ENCODE measurements around the gene TECPR2.

DNA sequence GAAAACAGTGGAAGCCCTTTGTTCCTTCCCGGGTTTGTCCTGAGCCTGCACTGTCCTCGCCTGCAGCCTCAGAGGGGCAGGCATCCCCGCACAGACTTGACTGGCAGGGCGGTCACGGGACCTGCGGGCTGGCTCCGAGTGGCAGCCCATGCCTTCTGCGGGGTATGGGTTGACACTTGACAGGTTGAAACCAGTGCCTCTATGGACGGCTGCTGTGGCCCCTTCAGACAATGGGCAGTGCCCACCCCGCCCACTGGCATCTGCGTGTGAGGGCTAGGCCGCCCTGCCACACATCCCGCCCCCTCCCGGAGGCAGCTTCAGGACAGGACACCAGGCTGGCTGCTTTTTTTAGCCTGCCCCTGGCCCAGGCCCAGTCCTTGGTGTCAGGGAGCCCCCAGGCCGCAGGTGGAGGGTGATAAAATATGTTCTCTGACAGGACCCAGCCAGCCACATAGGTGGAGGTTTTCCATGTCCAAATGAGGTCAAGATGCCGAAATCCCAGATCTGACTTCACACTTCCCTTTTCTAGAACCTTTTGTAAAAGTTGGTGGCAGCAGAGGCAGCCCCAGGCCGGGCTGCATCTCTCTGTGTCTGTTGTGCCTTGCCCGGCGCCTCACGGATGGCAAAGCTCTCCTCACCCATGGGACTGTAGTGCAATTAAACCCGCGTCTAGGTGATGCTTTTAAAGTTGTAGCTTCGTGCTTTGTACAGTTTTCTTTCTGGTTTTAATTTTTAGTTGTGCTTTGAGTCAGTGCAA is 136.8 kb downstream of the TECPR2 start:
- no peak for TF ChIP-seq SUZ12 (IDR thresholded peaks at IDR 0.05)
- TF ChIP-seq TARDBP (IDR thresholded peaks at IDR 0.05), result no peak
- no peak for TF ChIP-seq BHLHE40 (IDR thresholded peaks at IDR 0.05; ENCODE audit: borderline replicate concordance)
- TF ChIP-seq FOXM1 (IDR thresholded peaks at IDR 0.05; ENCODE audit: borderline replicate concordance), result no peak
- TF ChIP-seq ZNF384 (IDR thresholded peaks at IDR 0.05), result no peak
- TF ChIP-seq FOXK2 (IDR thresholded peaks at IDR 0.05), result no peak
- TF ChIP-seq SP1 (IDR thresholded peaks at IDR 0.05), result no peak
- TF ChIP-seq CTBP1 (IDR thresholded peaks at IDR 0.05; ENCODE audit: borderline replicate concordance), result no peak
- TF ChIP-seq L3MBTL2 (conservative IDR thresholded peaks at IDR 0.05), result no peak
- no peak for TF ChIP-seq LEF1 (IDR thresholded peaks at IDR 0.05; ENCODE audit: borderline replicate concordance)
- no peak for TF ChIP-seq FOXA1 (IDR thresholded peaks at IDR 0.05)

Measured in HEK293T (cell line).